MM.1S (cell line): ENCODE results near the gene NUTM1.
A peak's percentile ranks its signal among the peaks of the same experiment; 100 is the strongest.

Experiments
- DNase-seq: peaks from one replicate; pipeline ENCODE4 v3.0.0-alpha.2; 2015
- H2AFZ ChIP-seq: fragments of 300-600 bp; sonication (generic); 2 replicates; pipeline ENCODE4 v1.6.0; 2016; ENCODE audit warnings: antibody characterized with exemption, low read length
- H3F3A ChIP-seq: fragments of 300-600 bp; sonication (generic); 2 replicates; pipeline ENCODE4 v1.6.1; 2016; ENCODE audit warnings: mild to moderate bottlenecking, antibody characterized with exemption, low read length, moderate library complexity, mixed read lengths; ENCODE audit not compliant: insufficient read depth
- H3K27ac ChIP-seq: fragments of 300-600 bp; sonication (generic); 2 replicates; pipeline ENCODE4 v1.5.1; 2016; ENCODE audit warnings: mild to moderate bottlenecking, low read length
- H3K27me3 ChIP-seq: fragments of 300-600 bp; sonication (generic); replicated peaks from 2 replicates; pipeline ENCODE4 v1.6.0; 2016; ENCODE audit warnings: low read length; ENCODE audit not compliant: insufficient read depth
- H3K36me3 ChIP-seq: fragments of 300-600 bp; sonication (generic); replicated peaks from 2 replicates; pipeline ENCODE4 v1.6.1; 2016; ENCODE audit warnings: mild to moderate bottlenecking, low read length, mixed read lengths; ENCODE audit not compliant: insufficient read depth
- H3K4me1 ChIP-seq: fragments of 300-600 bp; sonication (generic); 2 replicates; pipeline ENCODE4 v1.6.1; 2016; ENCODE audit warnings: low read length, mixed read lengths
- H3K4me2 ChIP-seq: fragments of 300-600 bp; sonication (generic); 2 replicates; pipeline ENCODE4 v1.6.0; 2016; ENCODE audit warnings: low read depth, low read length
- H3K4me3 ChIP-seq: fragments of 300-600 bp; sonication (generic); 2 replicates; pipeline ENCODE4 v1.5.1; 2016; ENCODE audit warnings: low read length, mixed read lengths
- H3K79me2 ChIP-seq: fragments of 300-600 bp; sonication (generic); 2 replicates; pipeline ENCODE4 v1.6.1; 2016; ENCODE audit warnings: mixed run types, low read length, mixed read lengths
- H3K9ac ChIP-seq: fragments of 300-600 bp; sonication (generic); 2 replicates; pipeline ENCODE4 v1.6.1; 2016; ENCODE audit warnings: low read length, mixed read lengths
- H3K9me2 ChIP-seq: fragments of 300-600 bp; sonication (generic); replicated peaks from 2 replicates; pipeline ENCODE4 v1.6.1; 2016; ENCODE audit warnings: mild to moderate bottlenecking, low read length, mixed read lengths; ENCODE audit not compliant: insufficient read depth
- H3K9me3 ChIP-seq: fragments of 300-600 bp; sonication (generic); replicated peaks from 2 replicates; pipeline ENCODE4 v1.6.1; 2016; ENCODE audit warnings: mild to moderate bottlenecking, low read length, mixed read lengths; ENCODE audit not compliant: insufficient read depth
- H4K20me1 ChIP-seq: fragments of 300-600 bp; sonication (generic); 2 replicates; pipeline ENCODE4 v1.6.1; 2016; ENCODE audit warnings: mild to moderate bottlenecking, low read length, moderate library complexity, mixed read lengths; ENCODE audit not compliant: insufficient read depth
- EZH2 ChIP-seq: fragments of 300-600 bp; sonication (generic); optimal IDR thresholded peaks from 2 replicates; pipeline ENCODE3; 2017; ENCODE audit warnings: low read depth, mild to moderate bottlenecking, antibody characterized with exemption, low read length, mixed read lengths
- EZH2phosphoT487 ChIP-seq: fragments of 300-600 bp; sonication (generic); IDR thresholded peaks from 2 replicates; pipeline ENCODE4 v1.6.1; 2018; ENCODE audit warnings: antibody characterized with exemption, low read length
- TF ChIP-seq, protein P1 (sequence below): fragments of 300-600 bp; sonication (generic); IDR thresholded peaks from 2 replicates; pipeline ENCODE4 v1.5.1; 2016; ENCODE audit warnings: antibody characterized with exemption, low read length, mixed read lengths

Gene NUTM1

DNA sequence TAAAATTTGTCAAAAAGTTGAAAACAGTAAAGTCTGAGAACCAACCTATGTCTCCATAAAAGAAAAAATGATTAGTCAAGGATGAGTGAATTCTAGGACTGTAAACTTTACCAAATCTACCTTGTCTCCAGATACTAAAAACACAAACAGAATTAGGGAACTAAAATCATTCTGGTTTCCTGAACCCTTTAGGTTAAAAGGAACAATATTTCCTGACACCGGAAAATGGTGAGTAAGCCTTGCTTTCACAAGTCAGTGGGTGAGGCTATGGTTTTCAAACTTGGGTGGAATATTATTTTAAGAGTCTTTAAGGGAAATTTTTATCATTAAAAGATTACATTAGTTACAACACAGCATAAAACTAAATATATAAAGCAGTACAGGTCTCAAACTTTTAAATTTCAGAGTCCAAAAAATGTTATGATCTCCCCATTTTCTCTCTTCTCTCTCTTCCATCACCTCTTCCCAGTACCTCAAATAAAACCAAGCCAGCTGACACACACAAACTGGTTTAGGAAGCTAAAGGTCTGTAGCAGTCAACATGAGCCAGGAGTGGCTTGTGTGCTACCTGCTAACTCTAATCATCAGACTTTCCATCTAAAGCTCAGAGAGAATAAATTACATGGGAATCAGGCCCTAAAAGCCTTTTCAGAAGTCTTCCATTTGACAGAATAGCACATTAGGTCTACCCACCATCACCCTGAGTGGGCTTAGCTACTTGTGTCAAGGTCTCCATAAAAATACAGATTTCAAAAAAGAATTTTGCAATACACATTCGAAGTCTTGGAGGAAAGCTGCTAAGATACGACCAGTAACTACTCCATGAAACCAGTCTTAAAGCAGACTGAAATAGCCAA is 7.7 kb upstream of the NUTM1 start:
- peaks cover 47% of the 10 kb centered on the region for H3F3A ChIP-seq
- H3K27me3 ChIP-seq: no peaks in the 10 kb centered on the region
- H4K20me1 ChIP-seq: no peaks in the 10 kb centered on the region
- TF ChIP-seq EZH2 (no peak), EZH2phosphoT487 (no peak)
- TF ChIP-seq, protein P1, sequence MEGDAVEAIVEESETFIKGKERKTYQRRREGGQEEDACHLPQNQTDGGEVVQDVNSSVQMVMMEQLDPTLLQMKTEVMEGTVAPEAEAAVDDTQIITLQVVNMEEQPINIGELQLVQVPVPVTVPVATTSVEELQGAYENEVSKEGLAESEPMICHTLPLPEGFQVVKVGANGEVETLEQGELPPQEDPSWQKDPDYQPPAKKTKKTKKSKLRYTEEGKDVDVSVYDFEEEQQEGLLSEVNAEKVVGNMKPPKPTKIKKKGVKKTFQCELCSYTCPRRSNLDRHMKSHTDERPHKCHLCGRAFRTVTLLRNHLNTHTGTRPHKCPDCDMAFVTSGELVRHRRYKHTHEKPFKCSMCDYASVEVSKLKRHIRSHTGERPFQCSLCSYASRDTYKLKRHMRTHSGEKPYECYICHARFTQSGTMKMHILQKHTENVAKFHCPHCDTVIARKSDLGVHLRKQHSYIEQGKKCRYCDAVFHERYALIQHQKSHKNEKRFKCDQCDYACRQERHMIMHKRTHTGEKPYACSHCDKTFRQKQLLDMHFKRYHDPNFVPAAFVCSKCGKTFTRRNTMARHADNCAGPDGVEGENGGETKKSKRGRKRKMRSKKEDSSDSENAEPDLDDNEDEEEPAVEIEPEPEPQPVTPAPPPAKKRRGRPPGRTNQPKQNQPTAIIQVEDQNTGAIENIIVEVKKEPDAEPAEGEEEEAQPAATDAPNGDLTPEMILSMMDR: no peak
- peaks cover 73% of the 10 kb centered on the region for H3K79me2 ChIP-seq
- peak overlapping the region; percentile 80 for H3K27ac ChIP-seq
- DNase-seq: no peak
- H3K4me1 ChIP-seq: peaks cover 11% of the 10 kb centered on the region
- H2AFZ ChIP-seq: no peak overlapping the region; the same call in 1 of the 2 replicates
- peak overlapping the region; percentile 92 for H3K4me2 ChIP-seq
- no peaks in the 10 kb centered on the region; the same call in 1 of the 2 replicates for H3K36me3 ChIP-seq
- H3K4me3 ChIP-seq: peak overlapping the region; percentile 87
- no peaks in the 10 kb centered on the region for H3K9me3 ChIP-seq
- H3K9me2 ChIP-seq: no peaks in the 10 kb centered on the region
- H3K9ac ChIP-seq: peak overlapping the region; percentile 83

DNA sequence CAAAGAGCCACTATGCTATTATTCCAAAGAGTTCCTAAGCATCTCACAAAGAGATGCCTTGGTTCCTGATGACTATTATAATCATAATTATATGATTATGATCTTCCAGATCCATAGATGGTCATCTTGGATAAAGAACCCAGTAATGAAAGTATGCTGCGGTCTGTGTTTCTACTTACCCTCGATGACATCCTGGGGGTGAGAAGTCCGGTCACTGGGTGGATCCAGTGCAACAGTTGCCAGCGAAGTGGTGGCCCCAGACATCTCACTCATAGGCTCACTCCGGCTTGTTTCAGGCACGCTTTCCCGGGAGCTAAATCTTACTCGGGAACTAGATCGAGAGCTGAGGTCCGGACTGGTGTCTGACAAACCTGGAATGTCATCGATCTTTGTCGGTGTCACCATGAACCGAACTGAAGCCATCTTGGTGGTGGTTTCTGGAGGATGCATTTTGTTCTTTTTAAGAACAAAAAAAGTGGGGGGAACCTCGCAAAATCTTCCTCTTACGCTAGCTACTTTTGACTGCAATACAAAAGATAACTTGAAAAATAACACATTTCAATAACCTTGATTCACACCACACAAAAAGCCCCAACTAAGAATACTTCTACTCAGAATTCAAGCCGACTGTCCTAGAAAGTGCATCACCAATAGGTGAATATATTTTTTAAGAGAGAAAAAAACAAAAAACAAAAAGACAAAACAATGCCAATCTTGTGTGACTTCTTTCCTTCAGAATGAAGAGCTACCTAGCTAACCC is 6.7 kb upstream of the NUTM1 start:
- H3K9ac ChIP-seq: peak overlapping the region; percentile 83
- peaks cover 75% of the 10 kb centered on the region for H3K79me2 ChIP-seq
- H4K20me1 ChIP-seq: no peaks in the 10 kb centered on the region
- H3F3A ChIP-seq: peaks cover 47% of the 10 kb centered on the region
- H3K27me3 ChIP-seq: no peaks in the 10 kb centered on the region
- H3K4me1 ChIP-seq: peaks cover 10% of the 10 kb centered on the region
- TF ChIP-seq EZH2 (no peak), EZH2phosphoT487 (no peak)
- TF ChIP-seq, protein P1: no peak
- H3K27ac ChIP-seq: peak overlapping the region; percentile 80; the same call in 1 of the 2 replicates
- no peaks in the 10 kb centered on the region; the same call in 1 of the 2 replicates for H3K36me3 ChIP-seq
- no peaks in the 10 kb centered on the region for H3K9me3 ChIP-seq
- H2AFZ ChIP-seq: peak overlapping the region; percentile 65
- H3K4me3 ChIP-seq: peak overlapping the region; percentile 87
- no peaks in the 10 kb centered on the region for H3K9me2 ChIP-seq
- peak; percentile 37 for DNase-seq
- peak overlapping the region; percentile 92 for H3K4me2 ChIP-seq

DNA sequence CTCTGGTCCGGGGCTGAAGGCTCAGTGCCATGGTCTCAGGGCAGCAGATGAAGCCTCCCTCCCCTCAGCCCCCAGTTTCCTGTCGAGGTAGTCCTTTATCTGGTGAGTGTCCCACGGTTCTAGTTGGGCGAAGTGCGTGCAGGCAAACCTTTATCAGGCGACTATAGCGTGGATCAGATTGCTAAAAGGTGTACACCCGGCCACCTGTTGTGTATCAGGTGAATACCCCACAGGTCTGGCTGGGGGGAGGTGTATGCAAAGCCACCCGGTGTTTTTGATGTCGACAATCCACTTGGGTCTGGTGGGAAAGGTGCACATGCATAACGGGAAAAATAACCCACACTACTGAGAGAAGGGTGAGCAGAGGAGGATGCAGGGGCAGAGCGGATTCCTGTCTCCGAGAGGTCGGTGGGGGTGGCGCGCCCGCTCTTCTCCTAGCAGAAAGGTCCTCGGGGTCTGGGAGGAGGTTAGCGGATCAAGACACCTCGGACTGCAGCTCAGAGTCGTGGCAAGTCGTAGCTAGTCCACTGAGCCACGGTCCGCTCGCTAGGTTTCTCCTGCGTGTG is 6.0 kb upstream of the NUTM1 start:
- H3K27ac ChIP-seq: peak overlapping the region; percentile 80
- H3K79me2 ChIP-seq: peaks cover 75% of the 10 kb centered on the region

More for the DNA sequence above, 6.0 kb upstream of the NUTM1 start:
- Histone ChIP-seq H4K20me1 (no peaks in the 10 kb centered on the region), H2AFZ (peak overlapping the region; percentile 65), H3K9me3 (no peaks in the 10 kb centered on the region), H3K27me3 (no peaks in the 10 kb centered on the region), H3K9ac (peak overlapping the region; percentile 83), H3K4me3 (peak overlapping the region; percentile 87), H3K36me3 (no peaks in the 10 kb centered on the region; the same call in 1 of the 2 replicates), H3F3A (peaks cover 47% of the 10 kb centered on the region), H3K9me2 (no peaks in the 10 kb centered on the region), H3K4me1 (peaks cover 14% of the 10 kb centered on the region), H3K4me2 (peak overlapping the region; percentile 92)
- no peak for TF ChIP-seq EZH2phosphoT487
- peak; percentile 36 for DNase-seq
